GM19397 (cell line): ENCODE data around the gene TGFB2.

ENCODE experiments used
- ATAC-seq: cut with Tn5 transposase; IDR thresholded peaks from one replicate; pipeline ENCODE4 v1.9.1; 2021; ENCODE audit warnings: mild to moderate bottlenecking, moderate library complexity; ENCODE audit not compliant: unreplicated experiment

TGFB2 gene

GRCh38 chr1:218413179-218413578, 68.0 kb downstream of the TGFB2 start:
- no peak for ATAC-seq

DNA sequence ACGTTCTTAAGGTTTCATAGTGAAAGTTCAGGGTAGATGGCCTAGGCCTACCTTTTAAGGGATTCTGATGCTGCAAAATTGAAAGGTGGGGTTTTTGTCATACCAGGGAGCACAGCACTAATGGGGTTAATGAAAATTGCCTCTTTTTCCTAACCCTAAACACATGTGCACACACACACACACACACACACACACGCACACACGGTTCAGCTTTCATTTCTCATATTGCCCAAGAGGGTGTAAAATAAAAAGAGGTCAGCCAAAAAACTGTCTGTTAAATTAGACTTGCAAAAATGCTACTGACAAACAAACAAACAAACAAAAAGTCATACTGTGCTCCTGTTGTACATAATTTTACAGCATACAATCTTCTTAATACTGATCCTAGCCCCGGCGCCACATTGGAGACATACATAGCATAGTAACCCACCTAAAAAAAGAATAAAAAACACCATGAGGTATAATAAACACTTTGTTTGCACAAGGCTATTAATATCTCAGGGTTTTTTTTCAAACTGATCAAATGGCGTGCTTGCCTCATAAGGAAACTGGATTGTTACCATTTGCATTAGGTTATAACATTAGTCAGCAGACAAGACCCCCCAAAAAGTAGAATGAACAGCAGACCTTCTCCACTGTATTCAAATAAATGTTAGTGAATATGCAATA, 69.1 kb downstream of the TGFB2 start:
- no peak for ATAC-seq

DNA sequence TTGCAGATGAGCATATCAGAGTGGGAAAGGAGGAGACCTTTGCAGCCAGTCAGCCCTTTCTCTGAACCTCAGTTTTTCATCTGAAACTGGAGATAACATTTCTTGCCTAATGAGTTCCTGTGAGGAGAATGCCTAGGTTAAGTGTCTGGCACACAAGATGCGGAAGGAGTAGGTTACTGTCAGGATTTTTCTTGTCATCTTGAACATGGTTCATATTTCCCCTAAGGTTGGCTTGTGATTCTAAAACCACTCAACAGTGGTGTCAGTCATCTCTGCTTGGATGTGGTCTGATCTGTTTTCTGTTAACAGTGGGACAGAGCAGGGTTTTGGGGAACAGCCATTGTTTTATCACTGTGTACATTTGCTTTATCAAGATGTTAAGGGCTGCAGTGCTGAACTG, 70.6 kb downstream of the TGFB2 start:
- no peak for ATAC-seq

- no peak for ATAC-seq
Measured at GRCh38 chr1:218421531-218421930, 76.4 kb downstream of the TGFB2 start.

- no peak for ATAC-seq
Measured at GRCh38 chr1:218424502-218424901, 79.4 kb downstream of the TGFB2 start.

- ATAC-seq: no peak
Measured at GRCh38 chr1:218425647-218426342, 80.7 kb downstream of the TGFB2 start.

- ATAC-seq: no peak
Measured at GRCh38 chr1:218426343-218426657, 81.2 kb downstream of the TGFB2 start.

GRCh38 chr1:218429301-218429700, 84.2 kb downstream of the TGFB2 start:
- no peak for ATAC-seq

- ATAC-seq: no peak
Measured at GRCh38 chr1:218430346-218430745, 85.2 kb downstream of the TGFB2 start.

DNA sequence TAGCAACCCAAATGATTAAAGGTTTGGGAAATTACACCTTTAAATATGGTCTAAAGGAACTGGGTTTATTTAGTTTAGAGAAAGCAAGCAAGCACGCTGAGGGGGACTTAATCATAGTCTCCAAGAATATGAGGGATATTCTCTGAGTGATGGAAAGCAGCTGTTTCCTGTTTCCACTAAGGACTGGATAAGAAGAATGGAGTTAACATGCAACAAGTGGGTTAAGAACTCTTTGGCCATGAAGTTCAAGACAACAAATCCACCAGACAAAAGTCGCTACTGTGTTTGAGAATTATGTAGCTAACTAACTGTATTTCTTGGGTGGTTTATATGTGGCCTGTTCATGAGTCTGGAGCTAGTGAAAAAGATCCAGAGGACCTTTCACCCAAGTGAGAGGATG, 85.7 kb downstream of the TGFB2 start:
- ATAC-seq: no peak

DNA sequence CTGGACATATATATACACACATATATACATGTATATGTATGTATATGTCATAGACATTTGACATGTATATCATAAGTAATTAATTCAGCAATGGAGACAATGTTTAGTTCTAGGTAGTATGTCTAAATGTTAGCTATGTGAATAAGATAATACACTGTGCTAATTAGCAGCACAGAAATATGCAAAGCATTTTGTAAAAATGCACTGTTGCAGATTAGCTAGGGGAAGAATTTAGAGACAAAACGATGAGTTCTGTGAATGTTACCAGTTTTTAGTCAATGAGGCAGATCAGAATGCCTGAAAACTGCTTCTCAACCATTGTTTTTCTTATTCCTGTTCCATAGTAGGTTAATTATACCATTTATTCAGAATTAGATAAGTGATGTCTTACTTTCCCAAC, 86.3 kb downstream of the TGFB2 start:
- no peak for ATAC-seq

DNA sequence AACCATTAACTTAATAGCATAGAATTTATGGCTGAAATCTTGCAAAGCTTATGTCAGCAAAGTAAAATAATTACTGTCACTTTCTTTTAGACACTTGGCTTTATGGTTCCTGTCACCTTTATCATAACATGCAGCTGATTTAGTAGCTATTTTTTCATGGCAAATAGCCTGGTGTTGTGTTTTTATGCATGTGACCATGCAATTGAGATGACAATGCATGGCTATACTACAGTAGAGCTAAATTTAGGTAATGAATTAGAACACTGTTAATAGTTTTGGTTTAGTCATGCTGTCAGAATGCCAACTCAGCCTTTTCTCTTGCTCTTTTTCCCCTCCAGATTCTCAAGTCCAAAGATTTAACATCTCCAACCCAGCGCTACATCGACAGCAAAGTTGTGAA, 88.6 kb downstream of the TGFB2 start:
- ATAC-seq: no peak

DNA sequence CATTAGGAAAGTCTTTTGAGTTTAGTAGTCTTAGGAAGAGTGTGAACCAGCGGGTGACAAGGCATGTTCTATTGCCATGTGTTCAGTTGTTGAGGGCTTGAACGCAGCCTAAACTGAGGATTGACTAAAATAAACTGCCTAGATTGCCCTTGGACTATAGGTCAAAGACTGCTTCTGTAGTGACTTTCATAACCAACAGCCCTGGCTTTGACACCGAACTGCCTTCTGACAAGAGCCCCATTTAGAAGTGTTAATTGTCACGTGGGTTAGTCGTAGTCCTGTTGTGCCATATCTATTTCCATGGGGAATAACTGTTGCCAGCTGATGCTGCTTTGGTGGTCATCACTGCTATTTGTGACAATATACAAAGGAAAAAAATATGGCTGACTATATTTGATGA, 90.4 kb downstream of the TGFB2 start:
- ATAC-seq: no peak

GRCh38 chr1:218436346-218436745, 91.2 kb downstream of the TGFB2 start:
- no peak for ATAC-seq

DNA sequence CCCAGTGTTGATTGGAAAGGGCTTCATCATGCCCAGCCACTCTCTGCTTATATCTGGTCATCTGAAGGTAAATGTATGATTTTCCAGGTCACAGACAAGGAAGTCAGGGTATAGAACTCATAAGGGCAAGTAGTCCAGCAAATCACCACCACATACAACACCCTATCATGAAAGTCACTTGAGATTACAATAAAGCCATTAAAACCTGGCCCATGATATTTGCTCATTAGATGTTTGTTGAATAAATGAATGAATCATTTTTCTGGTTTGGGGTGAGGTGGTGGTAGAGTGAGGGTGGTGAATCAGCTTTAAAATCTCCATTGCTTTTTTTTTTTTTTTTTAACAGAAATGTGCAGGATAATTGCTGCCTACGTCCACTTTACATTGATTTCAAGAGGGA, 91.9 kb downstream of the TGFB2 start:
- ATAC-seq: no peak

DNA sequence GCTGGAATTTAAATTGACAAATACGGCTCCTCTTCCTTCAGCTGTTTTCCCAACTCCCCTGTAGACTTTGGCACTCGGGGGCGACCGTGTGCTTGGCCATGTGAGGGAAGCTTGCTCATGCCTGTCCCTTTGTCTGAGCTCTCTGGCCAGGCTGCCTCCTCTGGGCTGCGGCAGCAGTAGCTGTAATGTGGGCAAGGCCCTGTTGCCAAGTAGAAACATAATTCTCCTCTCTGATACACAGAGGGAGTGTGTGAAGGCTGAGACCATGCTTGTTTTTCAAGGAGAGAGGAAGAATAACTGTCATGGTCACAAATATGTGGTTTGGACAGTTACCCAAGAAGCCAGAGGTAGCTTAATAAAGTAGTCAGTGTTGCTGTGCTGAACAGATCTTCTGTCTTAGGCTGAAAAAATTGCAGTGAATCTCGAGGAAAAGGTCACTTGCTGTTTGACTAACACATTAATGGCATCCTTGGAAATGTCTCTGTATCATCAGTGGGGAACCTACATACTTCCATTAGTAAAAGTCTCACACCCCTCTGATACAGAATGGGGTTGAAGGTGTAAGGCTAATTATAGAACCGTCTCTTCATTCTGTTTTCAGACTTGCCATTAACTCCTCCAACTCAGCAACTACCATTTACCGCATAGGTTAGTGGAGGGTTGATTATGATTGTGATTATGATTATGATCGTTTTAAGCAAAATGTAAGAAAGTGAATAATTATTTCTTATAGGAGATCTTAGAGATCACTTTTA, 94.6 kb downstream of the TGFB2 start:
- no peak for ATAC-seq

- ATAC-seq: no peak
Measured at GRCh38 chr1:218443255-218443654, 98.1 kb downstream of the TGFB2 start.

GRCh38 chr1:218444173-218444572, 99.0 kb downstream of the TGFB2 start:
- ATAC-seq: no peak

DNA sequence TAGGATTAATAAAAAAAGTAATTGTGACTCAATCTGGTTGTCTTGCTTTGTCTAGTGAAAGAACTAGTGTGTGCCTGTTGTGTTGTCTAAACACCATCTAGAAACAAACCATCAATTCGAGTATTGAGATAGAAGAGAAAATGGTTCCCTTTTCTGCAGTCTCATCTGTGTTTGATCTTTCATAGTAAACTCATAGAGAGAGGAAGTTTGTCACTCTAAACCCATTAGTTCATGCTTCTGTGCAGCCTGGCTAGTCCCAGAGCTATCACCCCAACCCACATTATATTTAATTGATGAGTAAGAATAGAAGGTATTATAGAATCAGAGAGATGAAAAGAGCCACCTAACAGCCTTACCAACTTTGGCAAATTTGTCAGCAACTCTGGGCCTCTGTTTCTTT, 99.5 kb downstream of the TGFB2 start:
- no peak for ATAC-seq

- no peak for ATAC-seq
Measured at GRCh38 chr1:218447010-218447689, 102.0 kb downstream of the TGFB2 start.

DNA sequence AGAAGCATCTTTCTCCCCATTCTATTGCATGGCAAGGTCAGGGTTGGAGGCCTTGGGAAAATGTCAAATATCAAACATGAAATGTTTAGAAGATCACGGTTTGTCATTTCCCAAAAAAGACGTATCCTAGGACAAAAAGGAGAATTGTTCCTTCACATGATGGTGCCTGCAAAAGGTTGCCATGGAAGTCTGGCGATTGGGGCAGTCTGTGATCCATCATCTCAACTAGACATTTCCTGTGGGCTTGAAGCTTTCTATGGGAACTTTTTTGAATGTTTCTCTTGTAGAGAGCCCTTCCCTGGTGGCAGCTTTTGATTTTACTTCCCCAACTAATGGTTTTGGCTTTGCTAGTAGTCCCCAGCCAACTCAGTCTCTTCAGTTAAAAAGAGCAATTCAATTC, 106.3 kb downstream of the TGFB2 start:
- ATAC-seq: no peak
